Measurements from ENCODE around the gene KCNQ1. TPM values are rescaled to one million over a fixed set of nuclear protein-coding genes. Genes with fewer than 3 reads are reported as not detected.

KCNQ1 gene
- total and polyA plus RNA-seq, 7 experiments from 2014 or later: 14.7 to 46.4 (median 36.9) TPM

- Histone ChIP-seq H3K27me3 (ENCODE audit: control insufficient read depth in 2 of 2, insufficient read depth in 2 of 2, low read length in 2 of 2) (no peaks in the 10 kb centered on the region), H3K4me1 (ENCODE audit: control insufficient read depth in 2 of 2, insufficient read depth in 2 of 2, low read length in 2 of 2) (no peaks in the 10 kb centered on the region), H3K27ac (ENCODE audit: low read depth, low read length) (no peak overlapping the region), H3K36me3 (ENCODE audit: control insufficient read depth in 2 of 3, insufficient read depth in 3 of 3, low read length in 3 of 3) (peaks cover 0 to 32% (median 0%) of the 10 kb centered on the region in 3 experiments), H3K4me3 (ENCODE audit: low read length) (no peak overlapping the region), H3K9me3 (ENCODE audit: control insufficient read depth in 2 of 3, low read length in 3 of 3) (no peaks in the 10 kb centered on the region)
- no peaks in the 10 kb centered on the region for H3K27me3 Mint-ChIP-seq
- H3K4me1 Mint-ChIP-seq: peaks cover 0 to 4% (median 0%) of the 10 kb centered on the region in 7 donors
- intact Hi-C loops (cut with micrococcal nuclease): no loop called here
- no peak overlapping the region for H3K4me3 Mint-ChIP-seq
- H3K36me3 Mint-ChIP-seq: peaks cover 10 to 75% (median 44%) of the 10 kb centered on the region in 5 donors
- ChIA-PET CTCF (interaction anchor here (0.9 kb wide), 1 partner anchor 8 kb away, joined by 3 read pairs; no protein-coding TSS in a partner anchor), POLR2A (interaction anchor here (0.6 kb wide), 1 partner anchor 13 kb away, joined by 4 read pairs; no protein-coding TSS in a partner anchor)
- ATAC-seq (no peak), DNase-seq (no peak)
- H3K27ac Mint-ChIP-seq: no peak overlapping the region
- peaks cover 0 to 17% (median 6%) of the 10 kb centered on the region in 11 donors for H3K9me3 Mint-ChIP-seq
Measured at GRCh38 chr11:2661173-2662023, 216.6 kb downstream of the KCNQ1 start.

- DNase-seq (no peak), ATAC-seq (no peak)
- H3K9me3 ChIP-seq (ENCODE audit: control insufficient read depth in 2 of 3, low read length in 3 of 3): no peaks in the 10 kb centered on the region
- Mint-ChIP-seq H3K27ac (no peak overlapping the region), H3K36me3 (peaks cover 9 to 71% (median 38%) of the 10 kb centered on the region in 5 donors), H3K4me3 (no peak overlapping the region), H3K9me3 (peaks cover 0 to 17% (median 6%) of the 10 kb centered on the region in 11 donors), H3K4me1 (no peaks in the 10 kb centered on the region), H3K27me3 (no peaks in the 10 kb centered on the region)
- no peaks in the 10 kb centered on the region for H3K27me3 ChIP-seq (ENCODE audit: control insufficient read depth in 2 of 2, insufficient read depth in 2 of 2, low read length in 2 of 2)
- H3K4me1 ChIP-seq (ENCODE audit: control insufficient read depth in 2 of 2, insufficient read depth in 2 of 2, low read length in 2 of 2): no peaks in the 10 kb centered on the region
- no peak overlapping the region for H3K4me3 ChIP-seq (ENCODE audit: low read length)
- CTCF ChIA-PET: no interaction called here
- POLR2A ChIA-PET: no interaction called here
- peaks cover 0 to 37% (median 0%) of the 10 kb centered on the region in 3 experiments for H3K36me3 ChIP-seq (ENCODE audit: control insufficient read depth in 2 of 3, insufficient read depth in 3 of 3, low read length in 3 of 3)
- intact Hi-C loops (cut with micrococcal nuclease): no loop called here
- no peak overlapping the region for H3K27ac ChIP-seq (ENCODE audit: low read depth, low read length)
Measured at GRCh38 chr11:2662024-2662312, 217.2 kb downstream of the KCNQ1 start.

- ATAC-seq (no peak), DNase-seq (no peak)
- Mint-ChIP-seq H3K4me3 (no peak overlapping the region), H3K36me3 (peaks cover 9 to 64% (median 34%) of the 10 kb centered on the region in 5 donors), H3K27me3 (no peaks in the 10 kb centered on the region), H3K27ac (no peak overlapping the region), H3K4me1 (peaks cover 0 to under 1% (median 0%) of the 10 kb centered on the region in 7 donors), H3K9me3 (peaks cover 0 to 17% (median 6%) of the 10 kb centered on the region in 11 donors)
- no peaks in the 10 kb centered on the region for H3K27me3 ChIP-seq (ENCODE audit: control insufficient read depth in 2 of 2, insufficient read depth in 2 of 2, low read length in 2 of 2)
- H3K27ac ChIP-seq (ENCODE audit: low read depth, low read length): no peak overlapping the region
- intact Hi-C loops (cut with micrococcal nuclease): no loop called here
- no peak overlapping the region for H3K4me3 ChIP-seq (ENCODE audit: low read length)
- H3K36me3 ChIP-seq (ENCODE audit: control insufficient read depth in 2 of 3, insufficient read depth in 3 of 3, low read length in 3 of 3): peaks cover 0 to 42% (median 0%) of the 10 kb centered on the region in 3 experiments
- POLR2A ChIA-PET: no interaction called here
- CTCF ChIA-PET: no interaction called here
- H3K4me1 ChIP-seq (ENCODE audit: control insufficient read depth in 2 of 2, insufficient read depth in 2 of 2, low read length in 2 of 2): no peaks in the 10 kb centered on the region
- no peaks in the 10 kb centered on the region for H3K9me3 ChIP-seq (ENCODE audit: control insufficient read depth in 2 of 3, low read length in 3 of 3)
Measured at GRCh38 chr11:2662430-2663299, 217.9 kb downstream of the KCNQ1 start.

GRCh38 chr11:2663506-2663905 lies 218.7 kb downstream of the KCNQ1 start:
- no peaks in the 10 kb centered on the region for H3K9me3 ChIP-seq (ENCODE audit: control insufficient read depth in 2 of 3, low read length in 3 of 3)
- H3K27ac ChIP-seq (ENCODE audit: low read depth, low read length): no peak overlapping the region
- no peaks in the 10 kb centered on the region for H3K4me1 ChIP-seq (ENCODE audit: control insufficient read depth in 2 of 2, insufficient read depth in 2 of 2, low read length in 2 of 2)
- peaks cover 0 to 46% (median 3%) of the 10 kb centered on the region in 3 experiments for H3K36me3 ChIP-seq (ENCODE audit: control insufficient read depth in 2 of 3, insufficient read depth in 3 of 3, low read length in 3 of 3)
- Mint-ChIP-seq H3K36me3 (peaks cover 6 to 58% (median 32%) of the 10 kb centered on the region in 5 donors), H3K27ac (no peak overlapping the region), H3K4me1 (peaks cover 0 to 2% (median 0%) of the 10 kb centered on the region in 7 donors), H3K4me3 (no peak overlapping the region), H3K9me3 (peaks cover 0 to 16% (median 6%) of the 10 kb centered on the region in 11 donors), H3K27me3 (no peaks in the 10 kb centered on the region)
- H3K4me3 ChIP-seq (ENCODE audit: low read length): no peak overlapping the region
- ChIA-PET CTCF (no interaction called here), POLR2A (no interaction called here)
- H3K27me3 ChIP-seq (ENCODE audit: control insufficient read depth in 2 of 2, insufficient read depth in 2 of 2, low read length in 2 of 2): no peaks in the 10 kb centered on the region
- DNase-seq (no peak), ATAC-seq (no peak)
- intact Hi-C loops (cut with micrococcal nuclease): no loop called here

- peaks cover 2 to 58% (median 30%) of the 10 kb centered on the region in 5 donors for H3K36me3 Mint-ChIP-seq
- intact Hi-C loops (cut with micrococcal nuclease): no loop called here
- ATAC-seq (no peak), DNase-seq (no peak)
- Histone ChIP-seq H3K4me1 (ENCODE audit: control insufficient read depth in 2 of 2, insufficient read depth in 2 of 2, low read length in 2 of 2) (no peaks in the 10 kb centered on the region), H3K9me3 (ENCODE audit: control insufficient read depth in 2 of 3, low read length in 3 of 3) (no peaks in the 10 kb centered on the region), H3K27ac (ENCODE audit: low read depth, low read length) (no peak overlapping the region), H3K4me3 (ENCODE audit: low read length) (no peak overlapping the region), H3K36me3 (ENCODE audit: control insufficient read depth in 2 of 3, insufficient read depth in 3 of 3, low read length in 3 of 3) (peaks cover 0 to 46% (median 3%) of the 10 kb centered on the region in 3 experiments), H3K27me3 (ENCODE audit: control insufficient read depth in 2 of 2, insufficient read depth in 2 of 2, low read length in 2 of 2) (no peaks in the 10 kb centered on the region)
- no peak overlapping the region for H3K4me3 Mint-ChIP-seq
- POLR2A ChIA-PET: no interaction called here
- H3K27me3 Mint-ChIP-seq: no peaks in the 10 kb centered on the region
- peaks cover 0 to 12% (median 4%) of the 10 kb centered on the region in 11 donors for H3K9me3 Mint-ChIP-seq
- peaks cover 0 to 5% (median 0%) of the 10 kb centered on the region in 7 donors for H3K4me1 Mint-ChIP-seq
- no peak overlapping the region for H3K27ac Mint-ChIP-seq
- CTCF ChIA-PET: no interaction called here
Measured at GRCh38 chr11:2663915-2664314, 219.1 kb downstream of the KCNQ1 start.

- H3K36me3 ChIP-seq (ENCODE audit: control insufficient read depth in 2 of 3, insufficient read depth in 3 of 3, low read length in 3 of 3): peaks cover 0 to 46% (median 3%) of the 10 kb centered on the region in 3 experiments
- no peaks in the 10 kb centered on the region for H3K4me1 ChIP-seq (ENCODE audit: control insufficient read depth in 2 of 2, insufficient read depth in 2 of 2, low read length in 2 of 2)
- Mint-ChIP-seq H3K36me3 (peaks cover 0 to 58% (median 25%) of the 10 kb centered on the region in 5 donors), H3K27ac (no peak overlapping the region), H3K9me3 (peaks cover 0 to 7% (median 2%) of the 10 kb centered on the region in 11 donors), H3K4me3 (no peak overlapping the region), H3K4me1 (peaks cover 0 to 5% (median 0%) of the 10 kb centered on the region in 7 donors), H3K27me3 (no peaks in the 10 kb centered on the region)
- no peak overlapping the region for H3K4me3 ChIP-seq (ENCODE audit: low read length)
- ChIA-PET POLR2A (no interaction called here), CTCF (no interaction called here)
- no peak for DNase-seq
- H3K27me3 ChIP-seq (ENCODE audit: control insufficient read depth in 2 of 2, insufficient read depth in 2 of 2, low read length in 2 of 2): no peaks in the 10 kb centered on the region
- no peaks in the 10 kb centered on the region for H3K9me3 ChIP-seq (ENCODE audit: control insufficient read depth in 2 of 3, low read length in 3 of 3)
- H3K27ac ChIP-seq (ENCODE audit: low read depth, low read length): no peak overlapping the region
- no peak for ATAC-seq
- intact Hi-C loops (cut with micrococcal nuclease): no loop called here
Measured at GRCh38 chr11:2664376-2664775, 219.6 kb downstream of the KCNQ1 start.

All from naive thymus-derived CD4-positive, alpha-beta T cell (primary cell).